HFFc6 (cell line): ENCODE measurements around the gene INO80B. TPM values are rescaled to one million over a fixed set of nuclear protein-coding genes. Genes with fewer than 3 reads are reported as not detected.

Experiments
- DNase-seq: peaks from one replicate; pipeline ENCODE4 v3.0.0-alpha.2; 2018
- H3K27ac Mint-ChIP-seq: 2 replicates; pipeline ENCODE4 v1.8.0; 2020; ENCODE audit warnings: mild to moderate bottlenecking, mixed read lengths
- H3K27me3 Mint-ChIP-seq: 2 replicates; pipeline ENCODE4 v1.8.0; 2021; ENCODE audit warnings: mild to moderate bottlenecking, moderate library complexity, mixed read lengths; ENCODE audit not compliant: insufficient read depth
- H3K36me3 Mint-ChIP-seq: 2 replicates; pipeline ENCODE4 v1.8.0; 2021; ENCODE audit warnings: low read depth, mixed read lengths
- H3K4me1 Mint-ChIP-seq: 2 replicates; pipeline ENCODE4 v1.8.0; 2020; ENCODE audit warnings: low read depth, mixed read lengths
- H3K4me3 Mint-ChIP-seq: 2 replicates; pipeline ENCODE4 v1.8.0; 2020; ENCODE audit warnings: mild to moderate bottlenecking, moderate library complexity, mixed read lengths
- H3K9me3 Mint-ChIP-seq: 2 replicates; pipeline ENCODE4 v1.8.0; 2020; ENCODE audit warnings: mild to moderate bottlenecking, mixed read lengths
- total RNA-seq, 6 experiments: library from RNA; stranded (reverse); fragmentation: NEBNext Ultra II Directional; extraction: Animal tissue kit (Norgen Biotek cat#: 25700); gene quantifications; 2 replicates in 1 of 6; 3 replicates in 5 of 6; pipeline ENCODE4 v1.2.3, GENCODE V29; 2021
- TF ChIP-seq, protein P1 (sequence below): fragments of 200-600 bp; sonication (generic); IDR thresholded peaks from 2 replicates; pipeline ENCODE4 v1.5.0; 2021; ENCODE audit warnings: antibody characterized with exemption, mild to moderate bottlenecking

The INO80B gene
- total RNA-seq, 6 experiments from 2014 or later: 18.4 to 26.9 (median 21.4) TPM

DNA sequence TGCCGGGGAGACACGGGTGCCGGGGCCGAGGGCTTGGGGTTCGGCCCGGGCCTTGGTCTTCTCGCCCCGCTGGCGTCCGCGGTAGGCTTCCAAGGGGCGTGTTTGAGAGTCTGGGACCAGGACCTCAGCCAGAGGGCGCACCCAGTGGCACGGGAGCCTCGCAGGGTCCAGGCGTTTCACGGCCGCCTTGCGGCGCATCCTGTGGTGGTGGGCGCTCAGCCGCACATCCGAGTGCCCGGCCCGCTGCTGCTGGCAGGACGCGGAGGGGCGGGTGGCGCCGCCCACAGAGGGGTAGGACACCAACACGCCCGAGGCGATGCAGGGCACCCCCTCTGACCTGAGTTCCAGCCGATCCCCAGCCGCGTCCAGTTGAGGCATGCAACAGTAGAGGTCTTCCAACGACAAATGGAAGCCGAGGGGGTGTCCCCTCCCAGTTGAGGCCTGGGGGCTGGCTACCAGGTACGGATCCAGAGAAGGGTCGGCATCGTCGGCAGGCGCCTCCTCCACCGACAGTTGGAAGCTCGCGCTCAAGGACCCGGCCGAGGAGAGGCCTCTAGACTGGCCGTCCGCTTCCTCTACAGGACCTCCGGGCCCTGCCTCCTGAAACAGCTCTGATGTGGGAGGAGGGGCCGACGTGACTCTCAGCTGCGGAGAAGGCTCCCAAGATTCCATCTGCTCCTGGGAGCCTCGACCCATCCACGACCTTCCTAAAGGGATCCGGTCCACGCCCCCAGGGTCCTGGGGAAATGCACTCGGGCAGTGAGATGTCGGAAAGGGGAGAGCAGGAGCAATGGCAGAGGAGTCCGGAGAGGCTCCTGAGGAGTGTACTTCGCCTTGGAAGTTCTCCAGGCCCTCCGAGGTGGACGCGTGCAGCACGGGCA is 39.8 kb upstream of the INO80B start:
- peak overlapping the region; percentile 73; the same call in 1 of the 2 replicates for H3K4me3 Mint-ChIP-seq
- peak overlapping the region; percentile 18; the same call in 1 of the 2 replicates for H3K27ac Mint-ChIP-seq
- no peaks in the 10 kb centered on the region for H3K36me3 Mint-ChIP-seq
- no peaks in the 10 kb centered on the region for H3K9me3 Mint-ChIP-seq
- H3K27me3 Mint-ChIP-seq: no peaks in the 10 kb centered on the region; the same call in 1 of the 2 replicates
- H3K4me1 Mint-ChIP-seq: peaks cover 4% of the 10 kb centered on the region; the same call in 1 of the 2 replicates
- TF ChIP-seq, protein P1, sequence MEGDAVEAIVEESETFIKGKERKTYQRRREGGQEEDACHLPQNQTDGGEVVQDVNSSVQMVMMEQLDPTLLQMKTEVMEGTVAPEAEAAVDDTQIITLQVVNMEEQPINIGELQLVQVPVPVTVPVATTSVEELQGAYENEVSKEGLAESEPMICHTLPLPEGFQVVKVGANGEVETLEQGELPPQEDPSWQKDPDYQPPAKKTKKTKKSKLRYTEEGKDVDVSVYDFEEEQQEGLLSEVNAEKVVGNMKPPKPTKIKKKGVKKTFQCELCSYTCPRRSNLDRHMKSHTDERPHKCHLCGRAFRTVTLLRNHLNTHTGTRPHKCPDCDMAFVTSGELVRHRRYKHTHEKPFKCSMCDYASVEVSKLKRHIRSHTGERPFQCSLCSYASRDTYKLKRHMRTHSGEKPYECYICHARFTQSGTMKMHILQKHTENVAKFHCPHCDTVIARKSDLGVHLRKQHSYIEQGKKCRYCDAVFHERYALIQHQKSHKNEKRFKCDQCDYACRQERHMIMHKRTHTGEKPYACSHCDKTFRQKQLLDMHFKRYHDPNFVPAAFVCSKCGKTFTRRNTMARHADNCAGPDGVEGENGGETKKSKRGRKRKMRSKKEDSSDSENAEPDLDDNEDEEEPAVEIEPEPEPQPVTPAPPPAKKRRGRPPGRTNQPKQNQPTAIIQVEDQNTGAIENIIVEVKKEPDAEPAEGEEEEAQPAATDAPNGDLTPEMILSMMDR: peak; percentile 54; the same call in 1 of the 2 replicates
- DNase-seq: no peak

DNA sequence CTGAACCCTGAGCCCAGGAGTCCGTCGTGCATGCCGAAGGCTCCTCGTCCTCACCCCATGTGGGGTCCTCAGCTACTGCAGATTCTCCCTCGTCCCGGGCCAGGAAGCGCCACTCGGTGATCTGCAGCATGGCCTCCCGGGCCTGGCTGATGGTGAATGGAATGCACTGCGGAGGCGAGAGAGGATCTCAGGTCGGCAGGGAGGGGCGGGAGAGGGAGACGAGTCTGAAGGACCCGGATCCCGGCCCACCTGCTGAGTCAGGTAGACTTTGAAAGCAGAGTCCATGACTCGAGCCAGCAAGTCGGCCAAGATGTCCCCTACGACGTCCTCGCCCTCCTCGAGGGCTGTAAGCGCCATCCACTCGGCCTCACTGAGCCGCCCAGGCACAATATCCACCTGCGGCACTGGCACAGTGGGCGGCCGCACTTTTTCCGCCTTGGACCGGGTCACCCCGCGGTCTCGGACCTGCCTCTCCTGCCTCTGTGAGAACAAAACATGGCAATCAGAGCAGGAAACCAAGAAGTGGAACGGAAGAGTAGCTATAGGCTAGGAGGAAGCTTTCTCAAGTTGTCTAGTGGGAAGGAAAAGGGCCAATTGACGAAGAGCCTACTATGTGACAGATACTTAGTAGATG is 39.0 kb upstream of the INO80B start:
- H3K27ac Mint-ChIP-seq: no peak overlapping the region
- no peaks in the 10 kb centered on the region; the same call in 1 of the 2 replicates for H3K27me3 Mint-ChIP-seq
- no peak for DNase-seq
- no peaks in the 10 kb centered on the region for H3K36me3 Mint-ChIP-seq
- H3K9me3 Mint-ChIP-seq: no peaks in the 10 kb centered on the region
- peaks cover 4% of the 10 kb centered on the region for H3K4me1 Mint-ChIP-seq
- TF ChIP-seq, protein P1: no peak
- H3K4me3 Mint-ChIP-seq: peak overlapping the region; percentile 62; the same call in 1 of the 2 replicates

DNA sequence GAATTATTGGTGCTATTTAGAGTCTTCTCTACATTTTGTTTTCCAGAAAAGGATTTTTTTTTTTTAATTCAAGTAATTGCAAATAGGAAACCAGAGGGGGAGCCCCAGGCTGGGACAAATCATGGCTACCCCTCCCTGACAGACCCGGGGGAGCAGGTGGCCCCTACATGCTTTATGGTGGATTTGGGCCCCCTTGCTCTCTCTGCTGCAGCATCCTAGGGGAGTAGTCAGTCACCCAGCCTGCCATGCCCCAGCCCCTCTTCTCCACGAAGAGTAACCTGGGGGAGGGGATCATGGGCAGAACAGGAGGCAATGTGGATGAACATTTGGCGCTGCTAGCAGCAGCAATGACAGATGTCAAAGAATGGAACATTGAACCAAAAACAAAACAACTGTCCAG is 38.1 kb upstream of the INO80B start:
- TF ChIP-seq, protein P1: peak; percentile 43
- Mint-ChIP-seq H3K4me3 (no peak overlapping the region), H3K27me3 (no peaks in the 10 kb centered on the region; the same call in 1 of the 2 replicates), H3K9me3 (no peaks in the 10 kb centered on the region), H3K4me1 (peaks cover 7% of the 10 kb centered on the region), H3K36me3 (no peaks in the 10 kb centered on the region), H3K27ac (no peak overlapping the region)
- DNase-seq: no peak

DNA sequence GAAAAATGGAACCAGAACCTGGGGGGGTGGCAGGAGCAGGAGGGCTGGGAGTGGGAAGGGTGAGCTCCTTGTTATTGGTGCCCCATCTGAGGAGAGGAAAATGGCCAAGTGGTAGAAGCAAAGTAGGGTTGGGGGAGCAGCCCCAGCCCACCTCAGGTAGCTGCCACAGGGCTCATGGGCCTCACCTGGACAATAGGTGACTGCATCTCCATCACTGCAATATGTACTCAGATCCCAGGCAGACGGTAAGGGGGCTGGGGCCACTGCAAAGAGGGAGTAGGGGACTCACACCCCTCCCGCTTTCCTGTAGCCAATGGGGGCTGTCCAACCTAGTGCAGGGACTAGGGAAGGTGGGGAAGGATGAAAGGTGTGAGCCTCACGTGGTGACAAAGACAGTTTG is 37.7 kb upstream of the INO80B start:
- H3K4me3 Mint-ChIP-seq: no peak overlapping the region
- no peaks in the 10 kb centered on the region for H3K36me3 Mint-ChIP-seq
- H3K9me3 Mint-ChIP-seq: no peaks in the 10 kb centered on the region
- no peak overlapping the region for H3K27ac Mint-ChIP-seq
- no peaks in the 10 kb centered on the region; the same call in 1 of the 2 replicates for H3K27me3 Mint-ChIP-seq
- TF ChIP-seq, protein P1: no peak
- no peak for DNase-seq
- peaks cover 10% of the 10 kb centered on the region for H3K4me1 Mint-ChIP-seq

DNA sequence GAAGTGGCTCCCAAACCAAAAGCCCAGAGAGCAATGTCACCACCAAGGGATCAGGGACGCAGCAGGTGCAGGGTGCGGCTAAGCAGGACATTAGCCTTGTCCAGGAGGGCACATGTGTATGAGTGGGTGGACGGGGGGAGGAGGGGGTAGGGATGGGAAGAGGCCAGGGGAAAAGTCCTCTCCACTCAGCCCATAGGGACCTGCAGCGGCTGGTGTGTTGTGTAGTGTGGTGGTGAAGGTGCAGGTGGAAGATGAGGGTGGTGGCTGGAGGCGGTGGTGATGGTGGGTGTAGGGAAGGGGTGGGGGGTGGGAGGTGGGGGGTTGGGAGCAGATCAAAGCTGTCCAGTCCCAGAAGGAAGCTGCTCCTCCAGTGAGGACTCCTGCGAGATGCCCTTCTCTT is 37.1 kb upstream of the INO80B start:
- Mint-ChIP-seq H3K9me3 (no peaks in the 10 kb centered on the region), H3K4me1 (peaks cover 16% of the 10 kb centered on the region), H3K27ac (no peak overlapping the region), H3K36me3 (no peaks in the 10 kb centered on the region), H3K27me3 (no peaks in the 10 kb centered on the region; the same call in 1 of the 2 replicates), H3K4me3 (no peak overlapping the region)
- TF ChIP-seq, protein P1: no peak
- no peak for DNase-seq
